Upper lobe of right lung (tissue), 1 donor: ENCODE results near the gene TRMU. TPM values are rescaled to one million over a fixed set of nuclear protein-coding genes. Genes with fewer than 3 reads are reported as not detected.

ENCODE experiments used
- ATAC-seq: fragments of 200-7000 bp; cut with Tn5 transposase; one replicate; pipeline ENCODE4 v1.9.1; 2020; ENCODE audit warnings: mild to moderate bottlenecking, moderate library complexity
- DNase-seq: peaks from one replicate; pipeline ENCODE4 v3.0.0-alpha.2; 2020
- H3K27ac ChIP-seq: fragments of 200-600 bp; one replicate; pipeline ENCODE4 v1.8.0; 2022
- H3K27me3 ChIP-seq: fragments of 200-600 bp; one replicate; pipeline ENCODE4 v1.8.0; 2022; ENCODE audit warnings: mild to moderate bottlenecking
- H3K36me3 ChIP-seq: fragments of 200-600 bp; one replicate; pipeline ENCODE4 v1.8.0; 2022
- H3K4me1 ChIP-seq: fragments of 200-600 bp; one replicate; pipeline ENCODE4 v1.8.0; 2022
- H3K4me3 ChIP-seq: fragments of 200-600 bp; one replicate; pipeline ENCODE4 v1.8.0; 2022; ENCODE audit warnings: mild to moderate bottlenecking
- H3K9me3 ChIP-seq: fragments of 200-600 bp; one replicate; pipeline ENCODE4 v1.8.0; 2022
- CTCF ChIP-seq: fragments of 200-600 bp; IDR thresholded peaks from one replicate; pipeline ENCODE4 v1.8.0; 2022; ENCODE audit warnings: antibody characterized with exemption
- intact Hi-C: fragments of 100-400 bp; cut with DNase I; formaldehyde crosslinking; loops from one replicate; pipeline ENCODE4 v1.11.0; 2022
- total RNA-seq: library from RNA; stranded (reverse); fragmentation: NEBNext Ultra II Directional; extraction: Animal tissue kit (Norgen Biotek cat#: 25700); gene quantifications from one replicate; pipeline ENCODE4 v1.2.1, GENCODE V29; 2021
- donor health status: DM: no; HTN: yes; CAD: no; lungs with severe emphysema.

TRMU gene
- total RNA-seq, 1 donor from 2014 or later: 34.9 TPM

- no peak for TF ChIP-seq CTCF
- Histone ChIP-seq H3K36me3 (no peaks in the 10 kb centered on the region), H3K9me3 (no peaks in the 10 kb centered on the region), H3K4me1 (peaks cover 4% of the 10 kb centered on the region), H3K27me3 (no peaks in the 10 kb centered on the region), H3K4me3 (no peak overlapping the region), H3K27ac (no peak overlapping the region)
- intact Hi-C loops: no loop called here
- DNase-seq: no peak
- ATAC-seq: no peak
These were observed 46.2 kb downstream of the TRMU start for GRCh38 chr22:46381731-46382130.

DNA sequence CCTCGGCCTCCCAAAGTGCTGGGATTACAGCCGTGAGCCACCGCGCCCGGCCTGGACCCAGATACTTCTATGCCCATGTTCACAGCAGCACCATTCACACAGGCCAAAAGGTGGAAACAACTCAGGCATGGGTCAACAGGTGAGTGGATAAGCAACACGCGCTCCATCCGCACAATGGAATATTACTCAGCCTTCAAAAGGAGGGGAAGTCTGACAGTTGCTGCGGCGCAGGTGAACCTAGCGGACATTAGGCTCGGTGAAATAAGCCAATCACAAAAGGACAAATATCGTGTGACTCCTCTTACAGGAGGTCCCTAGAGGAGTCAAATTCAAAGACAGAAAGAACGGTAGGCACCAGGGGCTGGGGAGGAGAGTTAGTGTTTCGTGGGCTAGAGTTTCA is 47.0 kb downstream of the TRMU start:
- ATAC-seq (no peak), DNase-seq (no peak)
- no peaks in the 10 kb centered on the region for H3K27me3 ChIP-seq
- no peaks in the 10 kb centered on the region for H3K9me3 ChIP-seq
- H3K36me3 ChIP-seq: no peaks in the 10 kb centered on the region
- no peak for TF ChIP-seq CTCF
- peaks cover 4% of the 10 kb centered on the region for H3K4me1 ChIP-seq
- intact Hi-C loops: no loop called here
- H3K4me3 ChIP-seq: no peak overlapping the region
- no peak overlapping the region for H3K27ac ChIP-seq

GRCh38 chr22:46386312-46386711 is 50.8 kb downstream of the TRMU start:
- Histone ChIP-seq H3K9me3 (no peaks in the 10 kb centered on the region), H3K27me3 (no peaks in the 10 kb centered on the region), H3K27ac (no peak overlapping the region), H3K4me1 (no peaks in the 10 kb centered on the region), H3K4me3 (no peak overlapping the region), H3K36me3 (no peaks in the 10 kb centered on the region)
- intact Hi-C loops: no loop called here
- TF ChIP-seq CTCF: no peak
- no peak for DNase-seq
- ATAC-seq: peak; percentile 9

DNA sequence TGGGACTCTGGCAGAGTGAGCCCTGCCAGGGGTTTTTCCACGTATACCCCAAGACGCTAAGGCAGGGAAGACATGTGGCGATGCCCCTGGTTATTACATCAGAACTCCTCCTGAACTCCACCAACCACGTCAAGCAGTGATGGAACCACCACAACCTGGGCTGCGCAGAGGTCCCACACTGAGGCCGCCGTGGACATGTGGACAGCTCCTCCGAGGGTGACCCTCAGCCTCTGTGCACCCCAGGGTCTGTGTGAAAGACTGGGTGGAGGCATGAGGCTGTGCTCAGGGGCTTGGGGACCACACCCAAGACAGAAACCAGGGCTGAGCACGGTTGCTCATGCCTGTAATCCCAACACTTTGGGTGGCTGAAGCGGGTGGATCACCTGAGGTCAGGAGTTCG is 52.2 kb downstream of the TRMU start:
- H3K27ac ChIP-seq: no peak overlapping the region
- H3K4me1 ChIP-seq: no peaks in the 10 kb centered on the region
- no peak overlapping the region for H3K4me3 ChIP-seq
- intact Hi-C loops: no loop called here
- no peak for DNase-seq
- no peaks in the 10 kb centered on the region for H3K27me3 ChIP-seq
- no peaks in the 10 kb centered on the region for H3K9me3 ChIP-seq
- H3K36me3 ChIP-seq: no peaks in the 10 kb centered on the region
- ATAC-seq: no peak
- TF ChIP-seq CTCF: no peak

- DNase-seq (no peak), ATAC-seq (no peak)
- Histone ChIP-seq H3K36me3 (no peaks in the 10 kb centered on the region), H3K4me1 (no peaks in the 10 kb centered on the region), H3K4me3 (no peak overlapping the region), H3K27me3 (no peaks in the 10 kb centered on the region), H3K9me3 (no peaks in the 10 kb centered on the region), H3K27ac (no peak overlapping the region)
- intact Hi-C loops: no loop called here
- TF ChIP-seq CTCF: no peak
These were observed 53.1 kb downstream of the TRMU start for GRCh38 chr22:46388647-46389046.

- H3K36me3 ChIP-seq: no peaks in the 10 kb centered on the region
- no peak overlapping the region for H3K4me3 ChIP-seq
- no peaks in the 10 kb centered on the region for H3K4me1 ChIP-seq
- no peaks in the 10 kb centered on the region for H3K9me3 ChIP-seq
- no peak for DNase-seq
- no peak overlapping the region for H3K27ac ChIP-seq
- intact Hi-C loops: no loop called here
- TF ChIP-seq CTCF: no peak
- H3K27me3 ChIP-seq: no peaks in the 10 kb centered on the region
- ATAC-seq: no peak
These were observed 53.6 kb downstream of the TRMU start for GRCh38 chr22:46389081-46389480.
